IMR-90 (cell line): ENCODE data around the gene ZNF618. TPM values are rescaled to one million over a fixed set of nuclear protein-coding genes. Genes with fewer than 3 reads are reported as not detected.

Experiments used
- ATAC-seq: fragments of 200-7000 bp; cut with Tn5 transposase; 2 replicates; pipeline ENCODE4 v1.9.1; 2020; ENCODE audit warnings: low read depth, mild to moderate bottlenecking, moderate library complexity
- BruUV-seq: library from RNA; stranded (reverse); fragments of 400-500 nt; replicated peaks from 2 replicates; lab custom pipeline; 2021; lab: Mats Ljungman, UMichigan
- CTCF ChIA-PET: fragments of 300-600 bp; formaldehyde crosslinking; extraction: SDS; loops from one replicate; lab custom pipeline; 2021; ENCODE audit warnings: antibody characterized with exemption; lab: Yijun Ruan, JAX
- POLR2A ChIA-PET: fragments of 300-600 bp; sonication (Branson Sonifier 250); formaldehyde crosslinking; loops from one replicate; lab custom pipeline; 2022; ENCODE audit warnings: antibody characterized with exemption; ENCODE audit not compliant: unreplicated experiment; lab: Charles Lee
- DNase-seq: peaks from one replicate; pipeline ENCODE4 v3.0.0; 2013
- H2AFZ ChIP-seq: replicated peaks from 2 replicates; pipeline ENCODE3; 2013; ENCODE audit warnings: low read length, mild to moderate bottlenecking; ENCODE audit not compliant: poor library complexity
- H2AK5ac ChIP-seq: 2 replicates; pipeline ENCODE4 v1.6.1; 2013; ENCODE audit warnings: low read depth, low read length, inconsistent platforms
- H2AK9ac ChIP-seq: replicated peaks from 2 replicates; pipeline ENCODE3; 2013; ENCODE audit warnings: mild to moderate bottlenecking, low read depth, low read length, moderate library complexity; ENCODE audit not compliant: poor library complexity
- H2BK120ac ChIP-seq: 2 replicates; pipeline ENCODE4 v1.6.1; 2013; ENCODE audit warnings: low read depth, low read length, inconsistent platforms
- H2BK15ac ChIP-seq: 3 replicates; pipeline ENCODE4 v1.6.1; 2013; ENCODE audit warnings: low read depth, low read length, inconsistent platforms
- H2BK20ac ChIP-seq: 2 replicates; pipeline ENCODE4 v1.6.1; 2013; ENCODE audit warnings: low read depth, mild to moderate bottlenecking, inconsistent platforms, low read length, moderate library complexity
- H2BK5ac ChIP-seq: 2 replicates; pipeline ENCODE4 v1.6.1; 2013; ENCODE audit warnings: mild to moderate bottlenecking, low read depth, low read length, inconsistent platforms; ENCODE audit not compliant: poor library complexity, severe bottlenecking
- H3K14ac ChIP-seq: replicated peaks from 2 replicates; pipeline ENCODE4 v1.6.1; 2013; ENCODE audit warnings: low read depth, low read length, inconsistent platforms
- H3K18ac ChIP-seq: 2 replicates; pipeline ENCODE4 v1.6.1; 2013; ENCODE audit warnings: low read depth, low read length, control low read depth
- H3K23ac ChIP-seq: 2 replicates; pipeline ENCODE4 v1.6.1; 2013; ENCODE audit warnings: low read depth, low read length, inconsistent platforms
- H3K27ac ChIP-seq: 2 replicates; pipeline ENCODE4 v1.5.1; 2013; ENCODE audit warnings: mild to moderate bottlenecking, control low read depth, low read length; ENCODE audit not compliant: insufficient read depth
- H3K27me3 ChIP-seq: 2 replicates; pipeline ENCODE4 v1.6.1; 2013; ENCODE audit warnings: low read length; ENCODE audit not compliant: control insufficient read depth, insufficient read depth
- H3K36me3 ChIP-seq: 2 replicates; pipeline ENCODE4 v1.6.1; 2013; ENCODE audit warnings: low read length, mixed read lengths; ENCODE audit not compliant: control insufficient read depth, insufficient read depth
- H3K4ac ChIP-seq: 2 replicates; pipeline ENCODE4 v1.6.1; 2013; ENCODE audit warnings: low read depth, low read length, inconsistent platforms
- H3K4me1 ChIP-seq: 2 replicates; pipeline ENCODE4 v1.6.1; 2013; ENCODE audit warnings: low read length, mixed read lengths; ENCODE audit not compliant: control insufficient read depth, insufficient read depth
- H3K4me2 ChIP-seq: 2 replicates; pipeline ENCODE4 v1.6.1; 2013; ENCODE audit warnings: low read depth, mild to moderate bottlenecking, control low read depth, low read length, moderate library complexity
- H3K4me3 ChIP-seq: 2 replicates; pipeline ENCODE4 v1.5.1; 2013; ENCODE audit warnings: low read depth, mild to moderate bottlenecking, control low read depth, low read length, moderate library complexity; ENCODE audit not compliant: insufficient read depth
- H3K56ac ChIP-seq: 2 replicates; pipeline ENCODE4 v1.6.1; 2013; ENCODE audit warnings: low read length, inconsistent platforms; ENCODE audit not compliant: insufficient read depth; ENCODE audit errors: extremely low read depth
- H3K79me1 ChIP-seq, 2 experiments: 2 replicates each; pipeline ENCODE4 v1.6.1; 2013; ENCODE audit warnings: low read length in 2 of 2, inconsistent platforms in 1 of 2, low read depth in 1 of 2
- H3K9ac ChIP-seq: 2 replicates; pipeline ENCODE4 v1.6.1; 2013; ENCODE audit warnings: low read depth, low read length, control low read depth
- H3K9me1 ChIP-seq: 2 replicates; pipeline ENCODE4 v1.6.1; 2013; ENCODE audit warnings: low read length, inconsistent platforms; ENCODE audit not compliant: insufficient read depth
- H3K9me3 ChIP-seq: 2 replicates; pipeline ENCODE4 v1.6.1; 2013; ENCODE audit warnings: low read length; ENCODE audit not compliant: control insufficient read depth, insufficient read depth
- H4K20me1 ChIP-seq: 2 replicates; pipeline ENCODE4 v1.6.1; 2013; ENCODE audit warnings: low read length, inconsistent platforms; ENCODE audit not compliant: insufficient read depth
- H4K5ac ChIP-seq: 2 replicates; pipeline ENCODE4 v1.6.1; 2013; ENCODE audit warnings: mild to moderate bottlenecking, low read depth, low read length, control low read depth
- H4K8ac ChIP-seq, 2 experiments: 2 replicates each; pipeline ENCODE4 v1.6.1; 2013; ENCODE audit warnings: low read depth in 2 of 2, low read length in 2 of 2, control low read depth in 1 of 2, inconsistent platforms in 1 of 2
- H4K91ac ChIP-seq: 2 replicates; pipeline ENCODE4 v1.6.1; 2013; ENCODE audit warnings: low read depth, low read length, inconsistent platforms; ENCODE audit not compliant: insufficient read depth
- RFX5 ChIP-seq: IDR thresholded peaks from 2 replicates; pipeline ENCODE4 v1.8.0; 2012; ENCODE audit warnings: low read depth, mild to moderate bottlenecking, low read length, moderate library complexity
- SMC3 ChIP-seq: fragments of 150-350 bp; IDR thresholded peaks from 2 replicates; pipeline ENCODE4 v1.6.1; 2016; ENCODE audit warnings: low read depth, mild to moderate bottlenecking, antibody characterized with exemption, low read length, moderate library complexity
- WGBS, 2 experiments: methylation state at CpG; one replicate each; pipeline versions ENCODE4 v1.1.5 to v1.1.7; 2013; ENCODE audit warnings: missing lambda C conversion rate in 2 of 2; ENCODE audit not compliant: insufficient read length in 1 of 2; ENCODE audit errors: extremely low coverage in 2 of 2; 5-methylcytosine and 5-hydroxymethylcytosine counted together
- dilution Hi-C: fragments of 300-500 bp; cut with HindIII; formaldehyde crosslinking; loops from one replicate; pipeline ENCODE4 v1.14.3; 2018; ENCODE audit warnings: low sequenced_read_pairs; ENCODE audit not compliant: unreplicated experiment
- in situ Hi-C: fragments of 300-500 bp; cut with MboI; formaldehyde crosslinking; loops from 3 replicates; pipeline ENCODE4 v1.14.3; 2019; ENCODE audit warnings: low sequenced_read_pairs, inconsistent platforms, mixed read lengths
- intact Hi-C: fragments of 100-400 bp; cut with micrococcal nuclease; formaldehyde crosslinking; loops from 2 replicates; pipeline ENCODE4 v1.10.0; 2022
- polyA plus RNA-seq, 3 experiments: library from polyadenylated mRNA; depleted of rRNA; stranded (reverse); fragments of >200 nt; gene quantifications; 2 replicates each; pipeline ENCODE4 v1.2.3, GENCODE V29; 2012; ENCODE audit warnings: low replicate concordance in 1 of 3
- total RNA-seq: library from RNA; depleted of rRNA; stranded (reverse); fragments of >200 nt; gene quantifications from 2 replicates; pipeline ENCODE4 v1.2.3, GENCODE V29; 2012
- TF ChIP-seq, protein P1 (sequence below): conservative IDR thresholded peaks from 2 replicates; pipeline ENCODE4 v1.5.1; 2012; ENCODE audit warnings: mild to moderate bottlenecking, low read depth, low read length, improper control_type of control experiment

ZNF618 gene
- total and polyA plus RNA-seq, 2 of the 4 experiments (the other 2 are of a cell fraction): 8.2 to 9.4 TPM

GRCh38 chr9:114096041-114096511, 220.0 kb downstream of the ZNF618 start:
- Histone ChIP-seq H4K20me1 (no peaks in the 10 kb centered on the region), H3K14ac (no peak overlapping the region), H3K9ac (no peak overlapping the region), H4K5ac (no peak overlapping the region), H2BK5ac (no peak overlapping the region), H3K4ac (no peak overlapping the region), H3K23ac (no peak overlapping the region), H3K56ac (no peak overlapping the region), H3K4me2 (no peak overlapping the region), H2AK9ac (no peak overlapping the region), H3K9me1 (no peaks in the 10 kb centered on the region), H2AFZ (peak overlapping the region; percentile 23), H2BK120ac (no peak overlapping the region), H3K4me1 (no peaks in the 10 kb centered on the region), H3K9me3 (no peaks in the 10 kb centered on the region), H3K27ac (no peak overlapping the region), H3K79me1 (no peaks in the 10 kb centered on the region), H2BK15ac (no peak overlapping the region), H4K8ac (no peak overlapping the region), H2BK20ac (no peak overlapping the region), H3K27me3 (peaks cover 68% of the 10 kb centered on the region), H4K91ac (no peak overlapping the region), H3K36me3 (no peaks in the 10 kb centered on the region), H3K4me3 (no peak overlapping the region), H3K18ac (no peak overlapping the region), H2AK5ac (no peak overlapping the region)
- TF ChIP-seq SMC3: no peak
- TF ChIP-seq, protein P1, sequence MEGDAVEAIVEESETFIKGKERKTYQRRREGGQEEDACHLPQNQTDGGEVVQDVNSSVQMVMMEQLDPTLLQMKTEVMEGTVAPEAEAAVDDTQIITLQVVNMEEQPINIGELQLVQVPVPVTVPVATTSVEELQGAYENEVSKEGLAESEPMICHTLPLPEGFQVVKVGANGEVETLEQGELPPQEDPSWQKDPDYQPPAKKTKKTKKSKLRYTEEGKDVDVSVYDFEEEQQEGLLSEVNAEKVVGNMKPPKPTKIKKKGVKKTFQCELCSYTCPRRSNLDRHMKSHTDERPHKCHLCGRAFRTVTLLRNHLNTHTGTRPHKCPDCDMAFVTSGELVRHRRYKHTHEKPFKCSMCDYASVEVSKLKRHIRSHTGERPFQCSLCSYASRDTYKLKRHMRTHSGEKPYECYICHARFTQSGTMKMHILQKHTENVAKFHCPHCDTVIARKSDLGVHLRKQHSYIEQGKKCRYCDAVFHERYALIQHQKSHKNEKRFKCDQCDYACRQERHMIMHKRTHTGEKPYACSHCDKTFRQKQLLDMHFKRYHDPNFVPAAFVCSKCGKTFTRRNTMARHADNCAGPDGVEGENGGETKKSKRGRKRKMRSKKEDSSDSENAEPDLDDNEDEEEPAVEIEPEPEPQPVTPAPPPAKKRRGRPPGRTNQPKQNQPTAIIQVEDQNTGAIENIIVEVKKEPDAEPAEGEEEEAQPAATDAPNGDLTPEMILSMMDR: 0 out of 2 replicates have a peak, but pooled peaks have one; percentile 13
- no peak for TF ChIP-seq RFX5
- CTCF ChIA-PET: no interaction called here
- WGBS, 2 experiments: 72% methylated on average over 7 of the region's 9 CpGs; no CpG with 5 or more reads in 1 of the 2 experiments
- intact Hi-C loops (no loop called here), in situ Hi-C loops (no loop called here), dilution Hi-C loops (no loop called here)
- BruUV-seq: no TSS peak
- POLR2A ChIA-PET: no interaction called here
- ATAC-seq (no peak), DNase-seq (no peak)
